GM04503 (cell line): Measurements from ENCODE around the gene NR1H4.
"Not testable (repeated sequence)": the region's sequence is repeated elsewhere in the genome, so short reads cannot be mapped to it uniquely, and the experiment has no call there.

Source experiments
- DNase-seq: peaks from one replicate; pipeline ENCODE4 v3.0.0-alpha.2; 2012; ENCODE audit warnings: low read depth

The NR1H4 gene

GRCh38 chr12:100572184-100572583 lies 98.5 kb downstream of the NR1H4 start:
- no peak for DNase-seq

- no peak for DNase-seq
These were observed 99.9 kb downstream of the NR1H4 start, which contains the start of gene GAS2L3 for GRCh38 chr12:100573292-100574186. TSS of gene GAS2L3 (plus strand) at chr12:100573684. CDS start at chr12:100594905, 21,221 bp downstream.

- DNase-seq = no peak
These were observed 100.8 kb downstream of the NR1H4 start for GRCh38 chr12:100574187-100575074.

GRCh38 chr12:100576331-100577036 lies 102.8 kb downstream of the NR1H4 start:
- DNase-seq = peak; percentile 53

GRCh38 chr12:100578923-100579322 lies 105.3 kb downstream of the NR1H4 start:
- DNase-seq = no peak

GRCh38 chr12:100579844-100580243 lies 106.2 kb downstream of the NR1H4 start:
- DNase-seq = no peak

GRCh38 chr12:100584256-100584655 lies 110.6 kb downstream of the NR1H4 start:
- DNase-seq = no peak

GRCh38 chr12:100591979-100592378 lies 118.3 kb downstream of the NR1H4 start:
- DNase-seq = no peak

- no peak for DNase-seq
These were observed 119.8 kb downstream of the NR1H4 start for GRCh38 chr12:100593490-100593889.

GRCh38 chr12:100601626-100602025 lies 128.0 kb downstream of the NR1H4 start:
- no peak for DNase-seq

GRCh38 chr12:100602997-100603396 lies 129.3 kb downstream of the NR1H4 start:
- DNase-seq = not testable (repeated sequence)

- DNase-seq = no peak
These were observed 135.1 kb downstream of the NR1H4 start for GRCh38 chr12:100608776-100609175.

- no peak for DNase-seq
These were observed 137.2 kb downstream of the NR1H4 start for GRCh38 chr12:100610666-100611430.

GRCh38 chr12:100612606-100613005 lies 138.9 kb downstream of the NR1H4 start:
- DNase-seq = no peak
